Psoas muscle (tissue), 8 donors: ENCODE data around the gene IQSEC1. TPM values are rescaled to one million over a fixed set of nuclear protein-coding genes. Genes with fewer than 3 reads are reported as not detected.

Source experiments
- ATAC-seq, 4 donors: fragments of 200-7000 bp; cut with Tn5 transposase; one replicate each; pipeline ENCODE4 v1.9.1; 2020; ENCODE audit warnings: moderate library complexity in 3 of 4, mild to moderate bottlenecking in 2 of 4
- DNase-seq, 2 donors: peaks; one replicate each; pipeline ENCODE4 v3.0.0-alpha.2; 2020
- H3K27ac ChIP-seq: fragments of 200-600 bp; one replicate; pipeline ENCODE4 v1.8.0; 2022
- H3K27me3 ChIP-seq, 3 donors: fragments of 200-600 bp in 1 of 3; one replicate each; pipeline versions ENCODE4 v1.6.1 to v1.8.0; 2013 to 2022; ENCODE audit warnings: low read length in 2 of 3, mild to moderate bottlenecking in 2 of 3, moderate library complexity in 1 of 3; ENCODE audit not compliant: insufficient read depth in 3 of 3
- H3K36me3 ChIP-seq, 2 donors: fragments of 200-600 bp in 1 of 2; one replicate each; pipeline versions ENCODE4 v1.6.1 to v1.8.0; 2013 to 2022; ENCODE audit warnings: low read depth in 1 of 2, mild to moderate bottlenecking in 1 of 2, moderate library complexity in 1 of 2; ENCODE audit not compliant: insufficient read depth in 1 of 2
- H3K4me1 ChIP-seq: fragments of 200-600 bp; one replicate; pipeline ENCODE4 v1.8.0; 2022
- H3K4me3 ChIP-seq: fragments of 200-600 bp; one replicate; pipeline ENCODE4 v1.8.0; 2022; ENCODE audit warnings: mild to moderate bottlenecking
- H3K9me3 ChIP-seq: fragments of 200-600 bp; one replicate; pipeline ENCODE4 v1.8.0; 2022
- CTCF ChIP-seq: fragments of 200-600 bp; IDR thresholded peaks from one replicate; pipeline ENCODE4 v1.8.0; 2022; ENCODE audit warnings: antibody characterized with exemption
- WGBS, 3 donors: extraction: QIAGEN DNeasy Blood & Tissue Kit; methylation state at CpG; one replicate each; pipeline versions ENCODE4 v1.1.6 to v1.1.7; 2013; 5-methylcytosine and 5-hydroxymethylcytosine counted together
- intact Hi-C, 2 donors: fragments of 100-400 bp; cut with DNase I; formaldehyde crosslinking; loops; one replicate each; pipeline versions ENCODE4 v1.11.0 to v1.14.2; 2022
- polyA plus RNA-seq, 3 donors: library from polyadenylated mRNA; stranded (reverse); fragments of 200-250 nt; gene quantifications; one replicate each; pipeline ENCODE4 v1.2.3, GENCODE V29; 2013
- total RNA-seq, 4 donors: library from RNA; stranded (reverse); fragmentation: NEBNext Ultra II Directional in 2 of 4; extraction: Animal tissue kit (Norgen Biotek cat#: 25700) in 2 of 4; gene quantifications; one replicate each; pipeline versions ENCODE4 v1.2.1 to v1.2.4, GENCODE V29; 2021 to 2023
- donor health status: healthy with polysubstance abuse.
- donor health status: DM: no; HTN: no; CAD: no; lungs with moderate emphysema.
- donor health status: Bipolar disorder and iron deficiency.
- donor health status: healthy.
- donor health status: DM: yes; HTN: yes; CAD: no.
- donor health status: DM: no; HTN: no; CAD: no.
- donor health status: DM: no; HTN: no; CAD: no.
- donor health status: DM: yes; HTN: yes; CAD: no.

IQSEC1 gene
- total and polyA plus RNA-seq, 7 donors = 8.6 to 45.4 (median 28.0) TPM

- intact Hi-C loops = no loop called here
- H3K36me3 ChIP-seq = peaks cover 0 to 86% of the 10 kb centered on the region in 2 donors
- no peak for DNase-seq
- no peak overlapping the region for H3K27ac ChIP-seq
- no peak for ATAC-seq
- no peaks in the 10 kb centered on the region for H3K27me3 ChIP-seq
- WGBS, 3 donors = 81 to 87% (median 85%) methylated on average over 9 of the region's 9 CpGs
- no peaks in the 10 kb centered on the region for H3K9me3 ChIP-seq
- no peak for TF ChIP-seq CTCF
- H3K4me3 ChIP-seq = no peak overlapping the region
- peaks cover 7% of the 10 kb centered on the region for H3K4me1 ChIP-seq
Measured at GRCh38 chr3:12916159-12916558, 157.1 kb downstream of the IQSEC1 start.

GRCh38 chr3:12914088-12914487 lies 159.1 kb downstream of the IQSEC1 start:
- DNase-seq (no peak), ATAC-seq (no peak)
- H3K27me3 ChIP-seq = no peaks in the 10 kb centered on the region
- H3K27ac ChIP-seq = no peak overlapping the region
- peaks cover 7% of the 10 kb centered on the region for H3K4me1 ChIP-seq
- intact Hi-C loops = no loop called here
- H3K9me3 ChIP-seq = no peaks in the 10 kb centered on the region
- TF ChIP-seq CTCF = no peak
- H3K36me3 ChIP-seq = peaks cover 0 to 86% of the 10 kb centered on the region in 2 donors
- no peak overlapping the region for H3K4me3 ChIP-seq
- WGBS, 3 donors = 93 to 96% (median 95%) methylated on average over 7 of the region's 7 CpGs

- intact Hi-C loops = no loop called here
- WGBS, 3 donors = 42 to 47% (median 43%) methylated on average over 15 of the region's 15 CpGs
- H3K9me3 ChIP-seq = no peaks in the 10 kb centered on the region
- peaks cover 8% of the 10 kb centered on the region for H3K4me1 ChIP-seq
- no peak overlapping the region for H3K27ac ChIP-seq
- DNase-seq (no peak), ATAC-seq (peak; percentile 41 to 72 (median 47))
- H3K27me3 ChIP-seq = no peaks in the 10 kb centered on the region
- TF ChIP-seq CTCF = no peak
- peaks cover 0 to 86% of the 10 kb centered on the region in 2 donors for H3K36me3 ChIP-seq
- no peak overlapping the region for H3K4me3 ChIP-seq
Measured at GRCh38 chr3:12911881-12912415, 161.3 kb downstream of the IQSEC1 start.

- no peak overlapping the region for H3K27ac ChIP-seq
- H3K36me3 ChIP-seq = peaks cover 0 to 88% of the 10 kb centered on the region in 2 donors
- no peak for TF ChIP-seq CTCF
- WGBS, 3 donors = 92 to 95% (median 94%) methylated on average over 8 of the region's 8 CpGs
- H3K9me3 ChIP-seq = no peaks in the 10 kb centered on the region
- peaks cover 23% of the 10 kb centered on the region for H3K4me1 ChIP-seq
- no peaks in the 10 kb centered on the region for H3K27me3 ChIP-seq
- ATAC-seq (no peak), DNase-seq (no peak)
- intact Hi-C loops = no loop called here
- H3K4me3 ChIP-seq = no peak overlapping the region
Measured at GRCh38 chr3:12910356-12911099, 162.7 kb downstream of the IQSEC1 start.
